Astrocyte of the cerebellum (primary cell): ENCODE results near the gene LGALS7B.
"Not testable (repeated sequence)": the region's sequence is repeated elsewhere in the genome, so short reads cannot be mapped to it uniquely, and the experiment has no call there.

Experiments used
- DNase-seq: peaks from one replicate; pipeline ENCODE4 v3.0.0-alpha.2; 2011; ENCODE audit warnings: low read depth
- H3K4me3 ChIP-seq: 2 replicates; pipeline ENCODE4 v1.5.1; 2011; ENCODE audit warnings: mild to moderate bottlenecking, low read depth, low read length, moderate library complexity
- in situ Hi-C: cut with HindIII; loops from 2 replicates; pipeline ENCODE4 v1.10.0; 2017; ENCODE audit warnings: low sequenced_read_pairs
- TF ChIP-seq, protein P1 (sequence below): IDR thresholded peaks from 2 replicates; pipeline ENCODE4 v1.5.1; 2012; ENCODE audit warnings: low read length, low read depth, moderate library complexity, mild to moderate bottlenecking; ENCODE audit errors: missing control alignments

Gene LGALS7B

DNA sequence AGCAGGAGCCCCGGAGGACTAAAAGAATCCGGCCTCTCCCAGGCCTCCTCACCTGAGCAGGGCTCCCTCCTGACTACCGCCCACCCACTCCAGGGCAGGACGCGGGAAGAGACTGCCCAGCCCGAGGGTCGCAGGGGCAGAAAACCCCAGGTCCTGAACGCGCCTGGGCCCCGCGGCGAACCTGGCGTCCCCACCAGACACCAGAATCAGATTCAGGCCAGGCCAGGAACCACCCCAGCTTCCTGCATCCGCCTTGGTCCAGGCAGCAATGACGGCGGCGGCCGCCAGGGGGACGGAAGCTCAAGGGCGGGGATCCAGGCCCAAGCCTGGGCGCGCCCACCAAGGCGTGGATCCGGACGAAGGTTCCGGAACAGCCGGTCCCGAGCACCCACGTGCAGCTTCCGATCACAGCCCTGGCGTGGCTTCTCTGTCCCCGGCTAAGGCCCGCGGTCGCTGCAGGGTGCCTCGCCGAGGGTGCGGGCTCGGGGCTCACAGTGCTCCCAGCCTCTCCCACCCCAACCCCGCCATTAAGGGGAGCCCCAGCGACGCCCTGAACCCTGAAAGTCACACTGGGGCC lies 19.3 kb upstream of the LGALS7B start:
- H3K4me3 ChIP-seq, result no peak overlapping the region
- TF ChIP-seq, protein P1, sequence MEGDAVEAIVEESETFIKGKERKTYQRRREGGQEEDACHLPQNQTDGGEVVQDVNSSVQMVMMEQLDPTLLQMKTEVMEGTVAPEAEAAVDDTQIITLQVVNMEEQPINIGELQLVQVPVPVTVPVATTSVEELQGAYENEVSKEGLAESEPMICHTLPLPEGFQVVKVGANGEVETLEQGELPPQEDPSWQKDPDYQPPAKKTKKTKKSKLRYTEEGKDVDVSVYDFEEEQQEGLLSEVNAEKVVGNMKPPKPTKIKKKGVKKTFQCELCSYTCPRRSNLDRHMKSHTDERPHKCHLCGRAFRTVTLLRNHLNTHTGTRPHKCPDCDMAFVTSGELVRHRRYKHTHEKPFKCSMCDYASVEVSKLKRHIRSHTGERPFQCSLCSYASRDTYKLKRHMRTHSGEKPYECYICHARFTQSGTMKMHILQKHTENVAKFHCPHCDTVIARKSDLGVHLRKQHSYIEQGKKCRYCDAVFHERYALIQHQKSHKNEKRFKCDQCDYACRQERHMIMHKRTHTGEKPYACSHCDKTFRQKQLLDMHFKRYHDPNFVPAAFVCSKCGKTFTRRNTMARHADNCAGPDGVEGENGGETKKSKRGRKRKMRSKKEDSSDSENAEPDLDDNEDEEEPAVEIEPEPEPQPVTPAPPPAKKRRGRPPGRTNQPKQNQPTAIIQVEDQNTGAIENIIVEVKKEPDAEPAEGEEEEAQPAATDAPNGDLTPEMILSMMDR, result peak; percentile 68
- in situ Hi-C loops, result no loop called here
- peak; percentile 8 for DNase-seq

GRCh38 chr19:38770228-38770948 lies 18.6 kb upstream of the LGALS7B start:
- in situ Hi-C loops, DNase-seq, H3K4me3 ChIP-seq: not testable (repeated sequence)

GRCh38 chr19:38770949-38771275 lies 18.1 kb upstream of the LGALS7B start:
- in situ Hi-C loops, DNase-seq: not testable (repeated sequence)

DNA sequence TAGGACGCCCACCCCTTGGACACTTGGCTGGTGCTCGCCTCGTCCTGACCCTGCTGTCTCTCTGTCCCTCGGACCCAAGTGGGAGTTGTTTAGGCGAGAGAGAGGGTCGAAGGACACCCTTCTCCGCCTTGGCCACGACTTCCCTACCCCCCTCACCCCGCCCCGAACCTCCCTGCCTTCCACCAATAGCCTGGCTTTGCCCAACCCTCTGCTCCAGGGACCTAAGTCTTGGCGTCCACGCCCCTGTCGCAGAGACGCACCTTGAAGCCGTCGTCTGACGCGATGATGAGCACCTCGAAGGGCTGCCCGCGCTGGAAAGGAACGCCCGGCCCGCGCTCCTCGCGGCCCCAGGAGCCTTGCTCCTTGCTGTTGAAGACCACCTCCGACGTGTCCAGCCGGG lies 17.4 kb upstream of the LGALS7B start:
- DNase-seq, in situ Hi-C loops, H3K4me3 ChIP-seq: not testable (repeated sequence)

More at GRCh38 chr19:38770949-38771275, 18.1 kb upstream of the LGALS7B start:
- H3K4me3 ChIP-seq, result not testable (repeated sequence)

- in situ Hi-C loops, result no loop called here
- no peak within 1 kb of the TSS for H3K4me3 ChIP-seq
- TF ChIP-seq, protein P1, result no peak
- no peak for DNase-seq
Observed at GRCh38 chr19:38773469-38774177, 15.4 kb upstream of the LGALS7B start, which contains the start of gene LGALS7. Gene LGALS7, minus strand, starts transcription at chr19:38773517. Its CDS starts 25 bp downstream, at chr19:38773492.

DNA sequence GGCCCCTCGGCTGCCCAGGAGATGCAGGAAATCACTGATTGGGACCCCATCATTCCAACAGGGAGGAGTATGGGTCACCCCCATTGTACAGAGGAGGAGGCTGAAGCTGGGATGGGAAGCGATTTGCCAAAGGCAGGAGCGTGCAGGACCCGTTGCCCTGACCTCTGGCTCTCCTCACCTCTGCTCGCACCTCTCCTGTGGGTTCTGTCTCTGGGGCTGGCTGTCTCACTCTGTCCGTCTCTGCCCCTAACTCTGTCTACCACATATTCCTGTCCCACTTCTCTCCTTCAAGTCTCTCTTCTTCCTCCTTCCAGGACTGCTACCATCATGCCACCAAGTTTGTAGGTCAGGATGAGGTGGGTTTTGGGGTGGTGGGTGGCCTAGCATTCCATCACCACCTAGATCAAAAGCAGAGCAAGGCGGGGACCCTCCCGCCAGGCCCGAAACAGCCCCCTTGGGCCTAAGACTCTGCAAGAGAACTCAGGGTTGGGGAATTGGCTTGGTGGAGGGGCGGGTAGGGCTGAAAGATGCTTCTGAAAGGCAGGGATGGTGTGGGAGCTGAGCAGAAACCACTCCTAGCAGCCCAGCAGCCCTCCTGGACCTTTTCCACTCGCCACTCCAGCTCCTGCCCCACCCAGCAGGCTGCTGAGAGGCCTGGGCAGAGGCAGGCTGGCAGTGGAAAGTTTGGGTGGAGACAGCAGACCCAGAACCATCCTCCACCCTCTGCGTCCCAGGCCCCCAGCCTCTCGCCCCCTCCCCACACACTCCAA lies 14.6 kb upstream of the LGALS7B start:
- no peak overlapping the region for H3K4me3 ChIP-seq
- in situ Hi-C loops, result no loop called here
- DNase-seq, result no peak
- TF ChIP-seq, protein P1, result no peak

- in situ Hi-C loops, result no loop called here
- no peak overlapping the region for H3K4me3 ChIP-seq
- TF ChIP-seq, protein P1, result no peak
- DNase-seq, result no peak
Observed at GRCh38 chr19:38778733-38779132, 10.3 kb upstream of the LGALS7B start.

GRCh38 chr19:38780443-38780842 lies 8.6 kb upstream of the LGALS7B start:
- TF ChIP-seq, protein P1, result no peak
- in situ Hi-C loops, result no loop called here
- H3K4me3 ChIP-seq, result no peak overlapping the region
- DNase-seq, result no peak
